MM.1S (cell line): ENCODE measurements around the gene RECQL5.

ENCODE experiments used
- EZH2 ChIP-seq: fragments of 300-600 bp; sonication (generic); optimal IDR thresholded peaks from 2 replicates; pipeline ENCODE3; 2017; ENCODE audit warnings: low read depth, mild to moderate bottlenecking, antibody characterized with exemption, low read length, mixed read lengths
- EZH2phosphoT487 ChIP-seq: fragments of 300-600 bp; sonication (generic); IDR thresholded peaks from 2 replicates; pipeline ENCODE4 v1.6.1; 2018; ENCODE audit warnings: antibody characterized with exemption, low read length
- TF ChIP-seq, protein P1 (sequence below): fragments of 300-600 bp; sonication (generic); IDR thresholded peaks from 2 replicates; pipeline ENCODE4 v1.5.1; 2016; ENCODE audit warnings: antibody characterized with exemption, low read length, mixed read lengths

DNA sequence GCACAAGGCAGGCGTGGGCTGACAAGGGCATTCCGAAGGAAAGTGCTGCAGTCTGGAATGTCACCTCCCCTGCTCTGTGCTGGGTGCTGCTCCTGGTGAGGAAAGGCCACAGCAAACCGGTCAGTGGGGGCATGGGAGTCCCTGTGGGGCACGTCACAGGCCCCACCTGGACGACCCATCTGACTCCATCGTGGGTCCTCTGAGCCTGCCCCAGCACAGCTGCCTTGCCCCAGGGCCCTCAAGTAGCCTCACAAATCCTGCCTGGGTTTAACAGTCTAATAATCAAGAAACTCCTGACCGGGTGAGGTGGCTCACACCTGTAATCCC, 82.1 kb downstream of the RECQL5 start:
- TF ChIP-seq, protein P1, sequence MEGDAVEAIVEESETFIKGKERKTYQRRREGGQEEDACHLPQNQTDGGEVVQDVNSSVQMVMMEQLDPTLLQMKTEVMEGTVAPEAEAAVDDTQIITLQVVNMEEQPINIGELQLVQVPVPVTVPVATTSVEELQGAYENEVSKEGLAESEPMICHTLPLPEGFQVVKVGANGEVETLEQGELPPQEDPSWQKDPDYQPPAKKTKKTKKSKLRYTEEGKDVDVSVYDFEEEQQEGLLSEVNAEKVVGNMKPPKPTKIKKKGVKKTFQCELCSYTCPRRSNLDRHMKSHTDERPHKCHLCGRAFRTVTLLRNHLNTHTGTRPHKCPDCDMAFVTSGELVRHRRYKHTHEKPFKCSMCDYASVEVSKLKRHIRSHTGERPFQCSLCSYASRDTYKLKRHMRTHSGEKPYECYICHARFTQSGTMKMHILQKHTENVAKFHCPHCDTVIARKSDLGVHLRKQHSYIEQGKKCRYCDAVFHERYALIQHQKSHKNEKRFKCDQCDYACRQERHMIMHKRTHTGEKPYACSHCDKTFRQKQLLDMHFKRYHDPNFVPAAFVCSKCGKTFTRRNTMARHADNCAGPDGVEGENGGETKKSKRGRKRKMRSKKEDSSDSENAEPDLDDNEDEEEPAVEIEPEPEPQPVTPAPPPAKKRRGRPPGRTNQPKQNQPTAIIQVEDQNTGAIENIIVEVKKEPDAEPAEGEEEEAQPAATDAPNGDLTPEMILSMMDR: no peak
- TF ChIP-seq EZH2phosphoT487 (no peak), EZH2 (no peak)
